Caco-2 (cell line): ENCODE data around the gene MTFP1. TPM values are rescaled to one million over a fixed set of nuclear protein-coding genes. Genes with fewer than 3 reads are reported as not detected.
"Not testable (repeated sequence)": the region's sequence is repeated elsewhere in the genome, so short reads cannot be mapped to it uniquely, and the experiment has no call there.

ENCODE experiments used
- BruUV-seq: library from RNA; stranded (reverse); fragments of 400-500 nt; replicated peaks from 2 replicates; lab custom pipeline; 2021; lab: Mats Ljungman, UMichigan
- CTCF ChIA-PET: fragments of 300-600 bp; sonication (Branson Sonifier 250); formaldehyde crosslinking; loops from one replicate; lab custom pipeline; 2022; ENCODE audit warnings: antibody characterized with exemption; lab: Charles Lee
- POLR2A ChIA-PET: fragments of 300-600 bp; sonication (Branson Sonifier 250); formaldehyde crosslinking; loops from one replicate; lab custom pipeline; 2022; ENCODE audit warnings: antibody characterized with exemption; lab: Charles Lee
- DNase-seq, 2 experiments: peaks; one replicate each; pipeline versions ENCODE4 v3.0.0 to v3.0.0-alpha.2; 2020 to 2022
- H3K27me3 ChIP-seq: replicated peaks from 2 replicates; pipeline ENCODE4 v1.6.0; 2011; ENCODE audit warnings: low read length; ENCODE audit not compliant: control insufficient read depth, insufficient read depth
- H3K36me3 ChIP-seq: 2 replicates; pipeline ENCODE4 v1.5.1; 2011; ENCODE audit warnings: low read length; ENCODE audit not compliant: control insufficient read depth, insufficient read depth
- H3K4me1 ChIP-seq: fragments of 250-450 bp; sonication (Bioruptor Pico); 2 replicates; pipeline ENCODE4 v1.5.1; 2020; ENCODE audit warnings: mild to moderate bottlenecking
- H3K4me3 ChIP-seq: 2 replicates; pipeline ENCODE4 v1.5.1; 2011; ENCODE audit warnings: low read depth, mild to moderate bottlenecking, control low read depth, low read length
- H3K9me3 ChIP-seq: fragments of 250-450 bp; sonication (Bioruptor Pico); 2 replicates; pipeline ENCODE4 v1.5.1; 2020; ENCODE audit warnings: mild to moderate bottlenecking, moderate library complexity
- H3K27ac Mint-ChIP-seq: one replicate; pipeline ENCODE4 v1.8.0; 2022; ENCODE audit warnings: mixed read lengths; ENCODE audit not compliant: unreplicated experiment
- H3K27me3 Mint-ChIP-seq: one replicate; pipeline ENCODE4 v1.8.0; 2022; ENCODE audit warnings: mixed read lengths; ENCODE audit not compliant: insufficient read depth, unreplicated experiment
- H3K36me3 Mint-ChIP-seq: one replicate; pipeline ENCODE4 v1.8.0; 2022; ENCODE audit warnings: mild to moderate bottlenecking, mixed read lengths; ENCODE audit not compliant: insufficient read depth, unreplicated experiment
- H3K4me1 Mint-ChIP-seq: one replicate; pipeline ENCODE4 v1.8.0; 2022; ENCODE audit warnings: low read depth, mixed read lengths; ENCODE audit not compliant: unreplicated experiment
- H3K4me3 Mint-ChIP-seq: one replicate; pipeline ENCODE4 v1.8.0; 2022; ENCODE audit warnings: mild to moderate bottlenecking, moderate library complexity, mixed read lengths; ENCODE audit not compliant: unreplicated experiment
- H3K9me3 Mint-ChIP-seq: one replicate; pipeline ENCODE4 v1.8.0; 2022; ENCODE audit warnings: mixed read lengths; ENCODE audit not compliant: unreplicated experiment
- CTCF ChIP-seq, 2 experiments: fragments of 200-600 bp in 1 of 2; IDR thresholded peaks; 1 replicate in 1 of 2; 2 replicates in 1 of 2; pipeline versions ENCODE4 v1.5.1 to v1.8.0; 2011 to 2022; ENCODE audit warnings: antibody characterized with exemption in 1 of 2, control low read depth in 1 of 2, inconsistent platforms in 1 of 2, low read depth in 1 of 2, low read length in 1 of 2, mild to moderate bottlenecking in 1 of 2, moderate library complexity in 1 of 2; ENCODE audit not compliant: insufficient read depth in 1 of 2, severe bottlenecking in 1 of 2, unreplicated experiment in 1 of 2
- intact Hi-C: fragments of 100-400 bp; cut with micrococcal nuclease; formaldehyde crosslinking; loops from one replicate; pipeline ENCODE4 v1.10.0; 2022; ENCODE audit not compliant: unreplicated experiment
- total RNA-seq: library from RNA; stranded (reverse); gene quantifications from 2 replicates; pipeline ENCODE4 v1.2.3, GENCODE V29; 2022

Gene MTFP1
- total RNA-seq, 1 experiment from 2014 or later, result 20.6 TPM

GRCh38 chr22:30444632-30445437, 19.3 kb downstream of the MTFP1 start:
- no peak overlapping the region for H3K4me3 ChIP-seq
- POLR2A ChIA-PET, result no interaction called here

GRCh38 chr22:30445438-30446145, 20.0 kb downstream of the MTFP1 start:
- BruUV-seq, result no TSS peak
- no peak for TF ChIP-seq CTCF (IDR thresholded peaks at IDR 0.05; ENCODE audit: insufficient read depth in 1 of 2, low read depth in 1 of 2, low read length in 1 of 2, severe bottlenecking in 1 of 2, unreplicated experiment in 1 of 2)
- Histone ChIP-seq H3K27me3 (no peaks in the 10 kb centered on the region), H3K36me3 (no peaks in the 10 kb centered on the region), H3K4me3 (no peak overlapping the region), H3K9me3 (no peaks in the 10 kb centered on the region), H3K4me1 (peaks cover 6% of the 10 kb centered on the region)
- H3K27ac Mint-ChIP-seq, result no peak overlapping the region
- peaks cover 5% of the 10 kb centered on the region for H3K4me1 Mint-ChIP-seq
- intact Hi-C loops, result loop anchor here (1.0 to 10.0 kb wide), 2 partner anchors 40 to 309 kb away; no protein-coding TSS in a partner anchor
- no peak overlapping the region for H3K4me3 Mint-ChIP-seq
- H3K27me3 Mint-ChIP-seq, result no peaks in the 10 kb centered on the region
- no peaks in the 10 kb centered on the region for H3K36me3 Mint-ChIP-seq
- CTCF ChIA-PET, result interaction anchor here (0.6 to 2.4 kb wide), 4 partner anchors 13 to 156 kb away, joined by 3 to 9 read pairs (median 6); no protein-coding TSS in a partner anchor
- H3K9me3 Mint-ChIP-seq, result no peaks in the 10 kb centered on the region
- DNase-seq, result no peak
- POLR2A ChIA-PET, result no interaction called here

More at GRCh38 chr22:30444632-30445437, 19.3 kb downstream of the MTFP1 start:
- Histone ChIP-seq H3K4me1 (peaks cover 4% of the 10 kb centered on the region; the same call in 1 of the 2 replicates), H3K27me3 (no peaks in the 10 kb centered on the region), H3K36me3 (no peaks in the 10 kb centered on the region), H3K9me3 (no peaks in the 10 kb centered on the region)
- DNase-seq, result peak; percentile 69 to 80
- peaks cover 4% of the 10 kb centered on the region for H3K4me1 Mint-ChIP-seq
- CTCF ChIA-PET, result interaction anchor here (0.9 to 2.4 kb wide), 5 partner anchors 12 to 46 kb away, joined by 3 to 9 read pairs (median 3); no protein-coding TSS in a partner anchor
- no peak overlapping the region for H3K27ac Mint-ChIP-seq
- H3K36me3 Mint-ChIP-seq, result no peaks in the 10 kb centered on the region
- H3K9me3 Mint-ChIP-seq, result no peaks in the 10 kb centered on the region
- intact Hi-C loops, result loop anchor here (1.0 to 10.0 kb wide), 2 partner anchors 40 to 310 kb away; no protein-coding TSS in a partner anchor
- no TSS peak for BruUV-seq
- peak; percentile 77 to 84 for TF ChIP-seq CTCF (IDR thresholded peaks at IDR 0.05; ENCODE audit: insufficient read depth in 1 of 2, low read depth in 1 of 2, low read length in 1 of 2, severe bottlenecking in 1 of 2, unreplicated experiment in 1 of 2)
- H3K27me3 Mint-ChIP-seq, result no peaks in the 10 kb centered on the region
- no peak overlapping the region for H3K4me3 Mint-ChIP-seq

- CTCF ChIA-PET, result no interaction called here
These were observed 22.1 kb downstream of the MTFP1 start for GRCh38 chr22:30447656-30448055.

GRCh38 chr22:30451488-30451887, 25.9 kb downstream of the MTFP1 start:
- POLR2A ChIA-PET, H3K36me3 Mint-ChIP-seq, H3K27me3 Mint-ChIP-seq, intact Hi-C loops, H3K9me3 Mint-ChIP-seq, H3K36me3 ChIP-seq, BruUV-seq, H3K4me3 ChIP-seq, H3K27me3 ChIP-seq, H3K9me3 ChIP-seq: not testable (repeated sequence)
- Mint-ChIP-seq H3K4me1 (peaks cover 16% of the 10 kb centered on the region), H3K4me3 (peak overlapping the region; percentile 55), H3K27ac (peak overlapping the region; percentile 73)
- H3K4me1 ChIP-seq, result peaks cover 13% of the 10 kb centered on the region
- CTCF ChIA-PET, result interaction anchor here (1.3 kb wide), 1 partner anchor 29 kb away, joined by 4 read pairs; no protein-coding TSS in a partner anchor
- DNase-seq, result peak; percentile 56 to 64

More at GRCh38 chr22:30447656-30448055, 22.1 kb downstream of the MTFP1 start:
- H3K4me3 ChIP-seq, result no peak overlapping the region
- peaks cover 16% of the 10 kb centered on the region for H3K4me1 Mint-ChIP-seq
- H3K36me3 ChIP-seq, result no peaks in the 10 kb centered on the region
- H3K27me3 Mint-ChIP-seq, result no peaks in the 10 kb centered on the region
- BruUV-seq, result no TSS peak
- POLR2A ChIA-PET, result no interaction called here
- peaks cover 17% of the 10 kb centered on the region for H3K4me1 ChIP-seq
- intact Hi-C loops, result loop anchor here (10.0 kb wide), 1 partner anchor 307 kb away; no protein-coding TSS in a partner anchor
- H3K9me3 Mint-ChIP-seq, result no peaks in the 10 kb centered on the region
- no peak overlapping the region for H3K4me3 Mint-ChIP-seq
- H3K27ac Mint-ChIP-seq, result no peak overlapping the region
- no peak for TF ChIP-seq CTCF (IDR thresholded peaks at IDR 0.05; ENCODE audit: insufficient read depth in 1 of 2, low read depth in 1 of 2, low read length in 1 of 2, severe bottlenecking in 1 of 2, unreplicated experiment in 1 of 2)
- no peaks in the 10 kb centered on the region for H3K9me3 ChIP-seq
- no peak for DNase-seq
- peaks cover 6% of the 10 kb centered on the region for H3K36me3 Mint-ChIP-seq
- H3K27me3 ChIP-seq, result no peaks in the 10 kb centered on the region
